Spleen (tissue), 11 donors: Measurements from ENCODE around the gene MAP4K2. TPM values are rescaled to one million over a fixed set of nuclear protein-coding genes. Genes with fewer than 3 reads are reported as not detected.

ENCODE experiments used
- DNase-seq: peaks from one replicate; pipeline ENCODE4 v3.0.0-alpha.2; 2020
- H3K27ac ChIP-seq, 8 donors: fragments of 200-600 bp; sonication (generic) in 7 of 8; 1 replicate in 4 of 8; 2 replicates in 4 of 8; pipeline versions ENCODE4 v1.5.0 to v1.8.0; 2016 to 2021; ENCODE audit warnings: inconsistent platforms in 4 of 8, mild to moderate bottlenecking in 4 of 8, moderate library complexity in 1 of 8
- H3K27me3 ChIP-seq, 7 donors: fragments of 200-600 bp; sonication (generic) in 6 of 7; replicated peaks in 1 of 7; 1 replicate in 4 of 7; 2 replicates in 3 of 7; pipeline versions ENCODE4 v1.5.0 to v1.8.0; 2016 to 2021; ENCODE audit warnings: inconsistent platforms in 3 of 7, mild to moderate bottlenecking in 1 of 7
- H3K36me3 ChIP-seq, 6 donors: fragments of 200-600 bp; sonication (generic) in 5 of 6; 1 replicate in 4 of 6; 2 replicates in 2 of 6; pipeline versions ENCODE4 v1.5.0 to v1.8.0; 2016 to 2021; ENCODE audit warnings: inconsistent platforms in 2 of 6
- H3K4me1 ChIP-seq, 6 donors: fragments of 200-600 bp; sonication (generic) in 5 of 6; 1 replicate in 3 of 6; 2 replicates in 3 of 6; pipeline versions ENCODE4 v1.5.0 to v1.8.0; 2016 to 2021; ENCODE audit warnings: inconsistent platforms in 3 of 6
- H3K4me3 ChIP-seq, 8 donors: fragments of 200-600 bp; sonication (generic) in 7 of 8; 1 replicate in 4 of 8; 2 replicates in 4 of 8; pipeline versions ENCODE4 v1.5.0 to v1.8.0; 2016 to 2021; ENCODE audit warnings: inconsistent platforms in 4 of 8, mild to moderate bottlenecking in 4 of 8, moderate library complexity in 2 of 8
- H3K9me3 ChIP-seq, 8 donors: fragments of 200-600 bp; sonication (generic) in 7 of 8; 1 replicate in 4 of 8; 2 replicates in 4 of 8; pipeline versions ENCODE4 v1.5.0 to v1.8.0; 2016 to 2021; ENCODE audit warnings: inconsistent platforms in 4 of 8
- CTCF ChIP-seq, 11 experiments: fragments of 200-600 bp in 7 of 11; fragments of 450-650 bp in 4 of 11; sonication (generic) in 4 of 11; IDR thresholded peaks in 8 of 11; conservative IDR thresholded peaks in 3 of 11; 1 replicate in 7 of 11; 2 replicates in 4 of 11; pipeline versions ENCODE4 v1.4.0 to v1.8.0; 2016 to 2021; ENCODE audit warnings: antibody characterized with exemption in 11 of 11, inconsistent platforms in 4 of 11, mild to moderate bottlenecking in 1 of 11
- POLR2A ChIP-seq, 3 donors: fragments of 450-650 bp; IDR thresholded peaks; one replicate each; pipeline ENCODE4 v1.5.1; 2017; ENCODE audit warnings: antibody characterized with exemption in 3 of 3, mild to moderate bottlenecking in 1 of 3
- POLR2AphosphoS5 ChIP-seq, 3 donors: sonication (generic); formaldehyde crosslinking; IDR thresholded peaks; one replicate each; pipeline ENCODE4 v1.5.1; 2017; ENCODE audit warnings: antibody characterized with exemption in 3 of 3
- WGBS, 5 donors: extraction: QIAGEN DNeasy Blood & Tissue Kit in 3 of 5; methylation state at CpG; one replicate each; pipeline versions ENCODE4 v1.1.5 to v1.1.7; 2013 to 2018; 5-methylcytosine and 5-hydroxymethylcytosine counted together
- intact Hi-C: fragments of 100-400 bp; cut with DNase I; formaldehyde crosslinking; loops from one replicate; pipeline ENCODE4 v1.15.0; 2023; ENCODE audit warnings: low total_unique reads
- polyA plus RNA-seq, 3 donors: library from polyadenylated mRNA; stranded (reverse); fragments of 200-250 nt; gene quantifications; one replicate each; pipeline ENCODE4 v1.2.1, GENCODE V29; 2013
- total RNA-seq, 7 donors: library from RNA; depleted of rRNA in 3 of 7; stranded (reverse); fragments of >200 nt in 3 of 7; fragmentation: NEBNext Ultra II Directional in 4 of 7; extraction: Animal tissue kit (Norgen Biotek cat#: 25700) in 4 of 7; gene quantifications; one replicate each; pipeline versions ENCODE4 v1.1.0 to v1.2.1, GENCODE V29; 2016 to 2021
- donor health status: healthy with polysubstance abuse.
- donor health status: DM: no; HTN: no; CAD: no; lungs with moderate emphysema.
- donor health status: DM: no; HTN: no; CAD: no.
- donor health status: Bipolar disorder and iron deficiency.
- donor health status: healthy.
- donor health status: DM: no; HTN: no; CAD: no.
- donor health status: DM: yes; HTN: yes; CAD: no.

MAP4K2 gene
- total and polyA plus RNA-seq, 10 donors = 40.8 to 106 (median 60.6) TPM

DNA sequence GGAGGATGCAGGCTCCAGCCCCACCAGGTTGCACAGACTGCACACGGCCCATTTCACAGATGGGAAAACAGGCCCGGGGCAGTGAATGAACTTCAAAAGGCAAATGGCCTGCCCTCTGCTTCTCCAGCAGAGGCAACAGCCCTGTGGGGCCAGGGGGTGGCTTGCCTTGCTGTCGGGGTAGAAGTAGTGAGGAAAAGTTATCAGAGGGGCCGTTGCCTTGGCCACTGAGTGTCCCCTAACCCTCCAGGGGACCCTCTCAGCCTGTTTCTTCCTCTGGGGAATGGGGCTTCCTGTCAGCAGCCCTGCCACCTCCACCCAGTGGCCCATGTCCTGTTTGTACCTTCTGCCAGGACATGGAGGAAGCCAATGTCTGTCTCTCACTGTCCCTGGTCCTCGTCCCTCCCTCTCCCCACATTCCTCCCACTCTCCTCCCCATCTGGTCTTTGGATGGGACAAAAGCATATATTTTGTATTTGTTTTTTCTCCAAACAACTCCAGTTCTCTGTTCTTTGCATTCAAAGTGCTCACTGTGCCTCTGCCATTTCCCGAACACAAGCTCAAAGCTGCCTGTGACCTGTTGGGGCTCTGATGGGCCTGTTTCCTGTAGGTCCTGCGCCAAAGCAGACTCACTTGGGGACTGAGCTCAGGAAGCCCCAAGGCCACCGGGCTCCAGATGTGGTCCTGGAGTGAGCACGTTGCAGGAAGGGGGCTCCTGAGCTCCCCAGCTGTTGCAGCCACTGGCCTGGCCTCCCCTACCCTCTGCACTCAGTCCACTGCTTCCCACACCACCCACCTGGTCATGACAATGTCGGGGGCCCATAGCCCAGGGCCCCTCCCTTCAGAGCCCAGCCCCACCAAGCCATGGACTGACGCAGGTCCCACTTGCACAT, 9.5 kb downstream of the MAP4K2 start:
- Histone ChIP-seq H3K27ac (peak overlapping the region; percentile 60 to 94 (median 84)), H3K4me1 (peaks cover 6 to 73% (median 49%) of the 10 kb centered on the region in 6 donors), H3K9me3 (no peaks in the 10 kb centered on the region), H3K27me3 (no peaks in the 10 kb centered on the region), H3K4me3 (no peak overlapping the region), H3K36me3 (peaks cover 0 to 96% (median 54%) of the 10 kb centered on the region in 6 donors)
- WGBS, 5 donors = 31 to 49% (median 41%) methylated on average over 10 to 11 of the region's 11 CpGs
- TF ChIP-seq POLR2A (IDR thresholded peaks at IDR 0.05) (no peak), POLR2AphosphoS5 (IDR thresholded peaks at IDR 0.05) (peak; percentile 47 to 63 (median 52))
- peak; percentile 83 for DNase-seq
- intact Hi-C loops = no loop called here

GRCh38 chr11:64792482-64792881, 10.5 kb downstream of the MAP4K2 start:
- DNase-seq = no peak
- intact Hi-C loops = no loop called here
- no peaks in the 10 kb centered on the region for H3K9me3 ChIP-seq
- no peak for TF ChIP-seq POLR2AphosphoS5 (IDR thresholded peaks at IDR 0.05)
- TF ChIP-seq POLR2A (IDR thresholded peaks at IDR 0.05) = no peak
- no peak for TF ChIP-seq CTCF (IDR thresholded peaks at IDR 0.05 in 8 of 11, conservative IDR thresholded peaks at IDR 0.05 in 3 of 11)
- H3K4me3 ChIP-seq = no peak overlapping the region
- 78 to 94% (median 90%) methylated on average over 2 to 4 of the region's 4 CpGs for whole genome bisulfite sequencing, 5 donors
- H3K4me1 ChIP-seq = peaks cover 6 to 73% (median 52%) of the 10 kb centered on the region in 6 donors
- H3K36me3 ChIP-seq = peaks cover 0 to 94% (median 55%) of the 10 kb centered on the region in 6 donors
- no peaks in the 10 kb centered on the region for H3K27me3 ChIP-seq
- H3K27ac ChIP-seq = peak overlapping the region in 7 of 8 donors; percentile 61 to 94 (median 85)

GRCh38 chr11:64791781-64792291, 11.2 kb downstream of the MAP4K2 start:
- intact Hi-C loops = no loop called here
- Histone ChIP-seq H3K4me3 (no peak overlapping the region), H3K4me1 (peaks cover 6 to 71% (median 50%) of the 10 kb centered on the region in 6 donors), H3K9me3 (no peaks in the 10 kb centered on the region), H3K27ac (peak overlapping the region in 6 of 8 donors; percentile 61 to 94 (median 86)), H3K36me3 (peaks cover 0 to 87% (median 49%) of the 10 kb centered on the region in 6 donors), H3K27me3 (no peaks in the 10 kb centered on the region)
- DNase-seq = peak; percentile 66
- WGBS, 5 donors = 78 to 100% (median 92%) methylated on average over 6 to 14 of the region's 14 CpGs
- no peak for TF ChIP-seq POLR2A (IDR thresholded peaks at IDR 0.05)
- TF ChIP-seq POLR2AphosphoS5 (IDR thresholded peaks at IDR 0.05) = peak in 1 of 3 donors; percentile 24

GRCh38 chr11:64790205-64791095, 12.6 kb downstream of the MAP4K2 start:
- WGBS, 5 donors = 91 to 95% (median 94%) methylated on average over 12 to 25 of the region's 25 CpGs
- peak; percentile 66 for DNase-seq
- Histone ChIP-seq H3K27ac (peak overlapping the region in 2 of 8 donors; percentile 56 to 86), H3K9me3 (no peaks in the 10 kb centered on the region), H3K36me3 (peaks cover 0 to 78% (median 41%) of the 10 kb centered on the region in 6 donors), H3K27me3 (no peaks in the 10 kb centered on the region), H3K4me3 (no peak overlapping the region), H3K4me1 (peaks cover 0 to 58% (median 37%) of the 10 kb centered on the region in 6 donors)
- intact Hi-C loops = no loop called here
- TF ChIP-seq POLR2AphosphoS5 (IDR thresholded peaks at IDR 0.05) = no peak
- TF ChIP-seq POLR2A (IDR thresholded peaks at IDR 0.05) = no peak
- TF ChIP-seq CTCF (IDR thresholded peaks at IDR 0.05 in 8 of 11, conservative IDR thresholded peaks at IDR 0.05 in 3 of 11) = no peak
